Activated CD8-positive, alpha-beta memory T cell treated with anti-CD3 and anti-CD28 coated beads for 48 hours (primary cell): ENCODE data around the gene ERICH2.

ENCODE experiments used
- DNase-seq, 3 experiments: peaks; one replicate each; pipeline ENCODE4 v3.0.0-alpha.2; 2020; ENCODE audit warnings: low read depth in 2 of 3, low spot score in 2 of 3

Gene ERICH2

GRCh38 chr2:170817093-170818035 lies 47.2 kb downstream of the ERICH2 start:
- DNase-seq = no peak

- DNase-seq = no peak
Observed at GRCh38 chr2:170818036-170818751, 48.0 kb downstream of the ERICH2 start.

GRCh38 chr2:170818752-170819470 lies 48.7 kb downstream of the ERICH2 start:
- no peak for DNase-seq

- no peak for DNase-seq
Observed at GRCh38 chr2:170819680-170820664, 49.8 kb downstream of the ERICH2 start.

GRCh38 chr2:170820757-170821530 lies 50.8 kb downstream of the ERICH2 start:
- no peak for DNase-seq

- DNase-seq = no peak
Observed at GRCh38 chr2:170821531-170822289, 51.5 kb downstream of the ERICH2 start.

- no peak for DNase-seq
Observed at GRCh38 chr2:170822290-170823087, 52.3 kb downstream of the ERICH2 start.

- no peak for DNase-seq
Observed at GRCh38 chr2:170823088-170823897, 53.1 kb downstream of the ERICH2 start.

GRCh38 chr2:170823898-170824215 lies 53.7 kb downstream of the ERICH2 start:
- no peak for DNase-seq

- DNase-seq = no peak
Observed at GRCh38 chr2:170824526-170825015, 54.4 kb downstream of the ERICH2 start.

GRCh38 chr2:170827841-170828532 lies 57.8 kb downstream of the ERICH2 start:
- DNase-seq = no peak

- DNase-seq = no peak
Observed at GRCh38 chr2:170828533-170828916, 58.3 kb downstream of the ERICH2 start.

- no peak for DNase-seq
Observed at GRCh38 chr2:170829036-170829435, 58.9 kb downstream of the ERICH2 start.

GRCh38 chr2:170830166-170830565 lies 60.0 kb downstream of the ERICH2 start:
- no peak for DNase-seq

- no peak for DNase-seq
Observed at GRCh38 chr2:170831115-170831514, 60.9 kb downstream of the ERICH2 start.

GRCh38 chr2:170836027-170836426 lies 65.8 kb downstream of the ERICH2 start:
- DNase-seq = no peak
